K562 (cell line): ENCODE measurements around the gene AEN. TPM values are rescaled to one million over a fixed set of nuclear protein-coding genes. Genes with fewer than 3 reads are reported as not detected.

ENCODE experiments used
- BCOR ChIP-seq: fragments of 450-650 bp; IDR thresholded peaks from 2 replicates; pipeline ENCODE4 v1.6.1; 2016
- FOXP1 ChIP-seq: sonication (generic); formaldehyde crosslinking; IDR thresholded peaks from 2 replicates; pipeline ENCODE4 v1.8.0; 2022; ENCODE audit warnings: mild to moderate bottlenecking, missing genetic modification reagents
- GABPB1 ChIP-seq: sonication (generic); formaldehyde crosslinking; IDR thresholded peaks from 2 replicates; pipeline ENCODE4 v1.8.0; 2022; ENCODE audit warnings: mild to moderate bottlenecking, missing genetic modification reagents
- HDAC1 ChIP-seq, 2 experiments: fragments of 450-650 bp; IDR thresholded peaks; 2 replicates each; pipeline ENCODE4 v1.6.1; 2016 to 2017; ENCODE audit warnings: inconsistent platforms in 1 of 2, mild to moderate bottlenecking in 1 of 2, moderate library complexity in 1 of 2
- L3MBTL2 ChIP-seq: fragments of 450-650 bp; IDR thresholded peaks from 2 replicates; pipeline ENCODE4 v1.6.1; 2016; ENCODE audit warnings: mild to moderate bottlenecking, moderate library complexity
- MTF1 ChIP-seq: fragments of 250-450 bp; sonication (Bioruptor Pico); IDR thresholded peaks from 2 replicates; pipeline ENCODE4 v1.9.0; 2021; ENCODE audit warnings: moderate library complexity, mild to moderate bottlenecking, inconsistent platforms, borderline replicate concordance
- MYC ChIP-seq, 2 experiments: fragments of 250-450 bp in 1 of 2; sonication (Bioruptor Pico) in 1 of 2; IDR thresholded peaks; 2 replicates each; pipeline versions ENCODE4 v1.5.1 to v1.6.1; 2012 to 2021; ENCODE audit warnings: low read depth in 2 of 2, borderline replicate concordance in 1 of 2, improper control_type of control experiment in 1 of 2, low read length in 1 of 2, mild to moderate bottlenecking in 1 of 2, moderate library complexity in 1 of 2
- PML ChIP-seq: IDR thresholded peaks from 2 replicates; pipeline ENCODE4 v1.6.1; 2012; ENCODE audit warnings: low read length, inconsistent platforms
- POLR2G ChIP-seq: fragments of 200-400 bp; formaldehyde crosslinking; IDR thresholded peaks from 2 replicates; pipeline ENCODE4 v1.6.1; 2017; ENCODE audit warnings: low read depth, mild to moderate bottlenecking, antibody characterized with exemption, low read length, moderate library complexity
- RAD51 ChIP-seq: fragments of 450-650 bp; IDR thresholded peaks from 2 replicates; pipeline ENCODE4 v1.7.1; 2016; ENCODE audit warnings: low read depth, mild to moderate bottlenecking, borderline replicate concordance
- RNF2 ChIP-seq: sonication (generic); IDR thresholded peaks from 2 replicates; pipeline ENCODE4 v1.6.1; 2016
- SIRT6 ChIP-seq: IDR thresholded peaks from one replicate; pipeline ENCODE4 v1.6.1; 2012; ENCODE audit warnings: low read depth, mild to moderate bottlenecking, control low read depth, inconsistent platforms, low read length, moderate library complexity
- SMARCE1 ChIP-seq: fragments of 450-650 bp; IDR thresholded peaks from 2 replicates; pipeline ENCODE4 v1.7.1; 2016; ENCODE audit warnings: mild to moderate bottlenecking
- SRSF9 ChIP-seq: fragments of 200-400 bp; formaldehyde crosslinking; IDR thresholded peaks from 2 replicates; pipeline ENCODE4 v1.6.1; 2017; ENCODE audit warnings: low read depth, low read length, borderline replicate concordance
- ZBTB1 ChIP-seq: sonication (generic); formaldehyde crosslinking; IDR thresholded peaks from 2 replicates; pipeline ENCODE4 v1.8.1; 2023; ENCODE audit warnings: missing genetic modification reagents, low read depth, mild to moderate bottlenecking, borderline replicate concordance
- ZNF444 ChIP-seq: fragments of 250-450 bp; sonication (Bioruptor Pico); IDR thresholded peaks from 2 replicates; pipeline ENCODE4 v1.4.0; 2020; ENCODE audit warnings: mild to moderate bottlenecking, moderate library complexity
- ZNF583 ChIP-seq: fragments of 250-450 bp; sonication (Bioruptor Pico); IDR thresholded peaks from 2 replicates; pipeline ENCODE4 v1.4.0; 2020
- polyA plus RNA-seq, 8 experiments: library from polyadenylated mRNA; depleted of rRNA in 4 of 8; stranded (reverse) in 5 of 8; unstranded in 3 of 8; fragments of >200 nt; fragmentation: Nextera tagmentation in 2 of 8; fragmentation: Illumina TruSeq in 1 of 8; extraction: Ambion mirVana in 2 of 8; extraction: Trizol in 1 of 8; gene quantifications; 2 replicates each; pipeline versions ENCODE4 v1.2.1 to v1.2.3, GENCODE V29; 2011 to 2014; ENCODE audit warnings: inconsistent platforms in 1 of 8, missing spikeins in 1 of 8
- total RNA-seq, 7 experiments: library from RNA; depleted of rRNA in 6 of 7; stranded (reverse); fragments of >200 nt in 6 of 7; fragmentation: Illumina TruSeq in 2 of 7; extraction: Trizol in 2 of 7; gene quantifications; 2 replicates each; pipeline versions ENCODE4 v1.2.1 to v1.2.3, GENCODE V29; 2011 to 2021; ENCODE audit warnings: low replicate concordance in 1 of 7
- TF ChIP-seq, protein P1 (sequence below): sonication (generic); formaldehyde crosslinking; IDR thresholded peaks from 2 replicates; pipeline ENCODE4 v1.5.0; 2020; ENCODE audit warnings: missing genetic modification reagents
- TF ChIP-seq, protein P2 (sequence below), 3 experiments: fragments of 200-800 bp in 1 of 3; fragments of 250-450 bp in 1 of 3; fragments of 450-650 bp in 1 of 3; sonication (Bioruptor Pico) in 1 of 3; sonication (Bioruptor generic) in 1 of 3; formaldehyde crosslinking in 1 of 3; IDR thresholded peaks; 2 replicates each; pipeline versions ENCODE4 v1.6.1 to v1.8.0; 2016 to 2022; ENCODE audit warnings: mild to moderate bottlenecking in 2 of 3, missing genetic modification characterization in 2 of 3, missing compliant biosample characterization in 1 of 3, moderate library complexity in 1 of 3
- TF ChIP-seq, protein P3 (sequence below): fragments of 450-650 bp; IDR thresholded peaks from 2 replicates; pipeline ENCODE4 v1.6.1; 2018; ENCODE audit warnings: mild to moderate bottlenecking, low read depth; ENCODE audit not compliant: partially characterized antibody
- TF ChIP-seq, protein P4 (sequence below): fragments of 250-450 bp; sonication (Bioruptor Pico); IDR thresholded peaks from 2 replicates; pipeline ENCODE4 v1.4.0; 2020

The AEN gene
- total and polyA plus RNA-seq, 9 of the 15 experiments (the other 6 are each of a cell fraction or from before 2014, with no cell fraction given), result 9.0 to 51.0 (median 32.8) TPM

GRCh38 chr15:88638626-88639372, 17.7 kb downstream of the AEN start, which contains the start of gene ISG20 (continued):
- TF ChIP-seq ZBTB1 (CRISPR knock-in tag) (no peak), RNF2 (peak; percentile 70; the same call in 1 of the 2 replicates), HDAC1 (IDR thresholded peaks at IDR 0.05) (peak in 1 of 2 experiments; percentile 93; a peak in 2 of 4 replicates), FOXP1 (CRISPR knock-in tag) (peak; percentile 98), RAD51 (peak; percentile 88), SMARCE1 (peak; percentile 88; the same call in 1 of the 2 replicates), MTF1 (CRISPR knock-in tag) (no peak), MYC (IDR thresholded peaks at IDR 0.05; ENCODE audit: low read depth, low read length) (peak; percentile 93), MYC (CRISPR knock-in tag; IDR thresholded peaks at IDR 0.05; ENCODE audit: borderline replicate concordance, low read depth) (no peak), SRSF9 (no peak), GABPB1 (CRISPR knock-in tag) (peak; percentile 81), ZNF444 (CRISPR knock-in tag) (0 out of 2 replicates have a peak, but pooled peaks have one; percentile 14), POLR2G (peak; percentile 90), ZNF583 (CRISPR knock-in tag) (no peak), SIRT6 (no peak), L3MBTL2 (peak; percentile 96), PML (peak; percentile 66; the same call in 1 of the 2 replicates), BCOR (peak; percentile 78)
- TF ChIP-seq, protein P1, sequence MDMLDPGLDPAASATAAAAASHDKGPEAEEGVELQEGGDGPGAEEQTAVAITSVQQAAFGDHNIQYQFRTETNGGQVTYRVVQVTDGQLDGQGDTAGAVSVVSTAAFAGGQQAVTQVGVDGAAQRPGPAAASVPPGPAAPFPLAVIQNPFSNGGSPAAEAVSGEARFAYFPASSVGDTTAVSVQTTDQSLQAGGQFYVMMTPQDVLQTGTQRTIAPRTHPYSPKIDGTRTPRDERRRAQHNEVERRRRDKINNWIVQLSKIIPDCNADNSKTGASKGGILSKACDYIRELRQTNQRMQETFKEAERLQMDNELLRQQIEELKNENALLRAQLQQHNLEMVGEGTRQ (CRISPR knock-in tag), result peak; percentile 92
- TF ChIP-seq, protein P2, sequence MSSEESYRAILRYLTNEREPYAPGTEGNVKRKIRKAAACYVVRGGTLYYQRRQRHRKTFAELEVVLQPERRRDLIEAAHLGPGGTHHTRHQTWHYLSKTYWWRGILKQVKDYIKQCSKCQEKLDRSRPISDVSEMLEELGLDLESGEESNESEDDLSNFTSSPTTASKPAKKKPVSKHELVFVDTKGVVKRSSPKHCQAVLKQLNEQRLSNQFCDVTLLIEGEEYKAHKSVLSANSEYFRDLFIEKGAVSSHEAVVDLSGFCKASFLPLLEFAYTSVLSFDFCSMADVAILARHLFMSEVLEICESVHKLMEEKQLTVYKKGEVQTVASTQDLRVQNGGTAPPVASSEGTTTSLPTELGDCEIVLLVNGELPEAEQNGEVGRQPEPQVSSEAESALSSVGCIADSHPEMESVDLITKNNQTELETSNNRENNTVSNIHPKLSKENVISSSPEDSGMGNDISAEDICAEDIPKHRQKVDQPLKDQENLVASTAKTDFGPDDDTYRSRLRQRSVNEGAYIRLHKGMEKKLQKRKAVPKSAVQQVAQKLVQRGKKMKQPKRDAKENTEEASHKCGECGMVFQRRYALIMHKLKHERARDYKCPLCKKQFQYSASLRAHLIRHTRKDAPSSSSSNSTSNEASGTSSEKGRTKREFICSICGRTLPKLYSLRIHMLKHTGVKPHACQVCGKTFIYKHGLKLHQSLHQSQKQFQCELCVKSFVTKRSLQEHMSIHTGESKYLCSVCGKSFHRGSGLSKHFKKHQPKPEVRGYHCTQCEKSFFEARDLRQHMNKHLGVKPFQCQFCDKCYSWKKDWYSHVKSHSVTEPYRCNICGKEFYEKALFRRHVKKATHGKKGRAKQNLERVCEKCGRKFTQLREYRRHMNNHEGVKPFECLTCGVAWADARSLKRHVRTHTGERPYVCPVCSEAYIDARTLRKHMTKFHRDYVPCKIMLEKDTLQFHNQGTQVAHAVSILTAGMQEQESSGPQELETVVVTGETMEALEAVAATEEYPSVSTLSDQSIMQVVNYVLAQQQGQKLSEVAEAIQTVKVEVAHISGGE (CRISPR knock-in tag; IDR thresholded peaks at IDR 0.05), result 0 out of 6 replicates have a peak, but pooled peaks of 1 of the 3 experiments have one; percentile 46
- TF ChIP-seq, protein P3, sequence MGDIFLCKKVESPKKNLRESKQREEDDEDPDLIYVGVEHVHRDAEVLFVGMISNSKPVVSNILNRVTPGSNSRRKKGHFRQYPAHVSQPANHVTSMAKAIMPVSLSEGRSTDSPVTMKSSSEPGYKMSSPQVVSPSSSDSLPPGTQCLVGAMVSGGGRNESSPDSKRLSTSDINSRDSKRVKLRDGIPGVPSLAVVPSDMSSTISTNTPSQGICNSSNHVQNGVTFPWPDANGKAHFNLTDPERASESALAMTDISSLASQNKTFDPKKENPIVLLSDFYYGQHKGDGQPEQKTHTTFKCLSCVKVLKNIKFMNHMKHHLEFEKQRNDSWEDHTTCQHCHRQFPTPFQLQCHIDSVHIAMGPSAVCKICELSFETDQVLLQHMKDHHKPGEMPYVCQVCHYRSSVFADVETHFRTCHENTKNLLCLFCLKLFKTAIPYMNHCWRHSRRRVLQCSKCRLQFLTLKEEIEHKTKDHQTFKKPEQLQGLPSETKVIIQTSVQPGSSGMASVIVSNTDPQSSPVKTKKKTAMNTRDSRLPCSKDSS, result no peak
- TF ChIP-seq, protein P4, sequence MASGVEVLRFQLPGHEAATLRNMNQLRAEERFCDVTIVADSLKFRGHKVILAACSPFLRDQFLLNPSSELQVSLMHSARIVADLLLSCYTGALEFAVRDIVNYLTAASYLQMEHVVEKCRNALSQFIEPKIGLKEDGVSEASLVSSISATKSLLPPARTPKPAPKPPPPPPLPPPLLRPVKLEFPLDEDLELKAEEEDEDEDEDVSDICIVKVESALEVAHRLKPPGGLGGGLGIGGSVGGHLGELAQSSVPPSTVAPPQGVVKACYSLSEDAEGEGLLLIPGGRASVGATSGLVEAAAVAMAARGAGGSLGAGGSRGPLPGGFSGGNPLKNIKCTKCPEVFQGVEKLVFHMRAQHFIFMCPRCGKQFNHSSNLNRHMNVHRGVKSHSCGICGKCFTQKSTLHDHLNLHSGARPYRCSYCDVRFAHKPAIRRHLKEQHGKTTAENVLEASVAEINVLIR (CRISPR knock-in tag), result peak; percentile 80
